Liver (tissue), 9 donors: ENCODE results near the gene ZFYVE1. TPM values are rescaled to one million over a fixed set of nuclear protein-coding genes. Genes with fewer than 3 reads are reported as not detected.

ENCODE experiments used
- DNase-seq: peaks from one replicate; pipeline ENCODE4 v3.0.0-alpha.2; 2017; ENCODE audit warnings: low spot score
- H3K27ac ChIP-seq, 2 donors: one replicate each; pipeline ENCODE4 v1.7.0; 2013; ENCODE audit warnings: inconsistent platforms in 2 of 2, low read length in 2 of 2, control low read depth in 1 of 2, low read depth in 1 of 2, mild to moderate bottlenecking in 1 of 2
- H3K27me3 ChIP-seq, 4 donors: one replicate each; pipeline versions ENCODE4 v1.6.1 to v1.7.0; 2013; ENCODE audit warnings: low read length in 3 of 4, inconsistent platforms in 1 of 4, mild to moderate bottlenecking in 1 of 4, moderate library complexity in 1 of 4; ENCODE audit not compliant: control insufficient read depth in 4 of 4, insufficient read depth in 4 of 4
- H3K36me3 ChIP-seq, 4 donors: one replicate each; pipeline versions ENCODE4 v1.6.1 to v1.7.0; 2013; ENCODE audit warnings: low read length in 3 of 4, mild to moderate bottlenecking in 3 of 4, low read depth in 1 of 4, moderate library complexity in 1 of 4; ENCODE audit not compliant: control insufficient read depth in 4 of 4, insufficient read depth in 3 of 4
- H3K4me1 ChIP-seq, 4 donors: one replicate each; pipeline versions ENCODE4 v1.6.1 to v1.7.0; 2013; ENCODE audit warnings: low read length in 3 of 4, mild to moderate bottlenecking in 3 of 4, moderate library complexity in 1 of 4; ENCODE audit not compliant: control insufficient read depth in 4 of 4, insufficient read depth in 4 of 4
- H3K4me3 ChIP-seq, 3 donors: one replicate each; pipeline versions ENCODE4 v1.6.1 to v1.7.0; 2013; ENCODE audit warnings: low read length in 3 of 3, control low read depth in 1 of 3, low read depth in 1 of 3, mild to moderate bottlenecking in 1 of 3
- H3K9ac ChIP-seq, 2 donors: one replicate each; pipeline ENCODE4 v1.7.0; 2013; ENCODE audit warnings: low read length in 2 of 2, mild to moderate bottlenecking in 2 of 2, moderate library complexity in 2 of 2, control low read depth in 1 of 2, low read depth in 1 of 2
- H3K9me3 ChIP-seq, 4 donors: one replicate each; pipeline versions ENCODE4 v1.6.1 to v1.7.0; 2013; ENCODE audit warnings: low read length in 3 of 4; ENCODE audit not compliant: control insufficient read depth in 4 of 4
- FOXA1 ChIP-seq: IDR thresholded peaks from 2 replicates; pipeline ENCODE4 v1.6.1; 2016; ENCODE audit warnings: antibody characterized with exemption
- FOXA2 ChIP-seq: IDR thresholded peaks from 2 replicates; pipeline ENCODE4 v1.6.1; 2016; ENCODE audit warnings: antibody characterized with exemption
- HNF4A ChIP-seq, 2 donors: conservative IDR thresholded peaks; 2 replicates each; pipeline ENCODE4 v1.6.1; 2016; ENCODE audit warnings: antibody characterized with exemption in 2 of 2, mild to moderate bottlenecking in 2 of 2
- HNF4G ChIP-seq: IDR thresholded peaks from 2 replicates; pipeline ENCODE4 v1.6.1; 2016; ENCODE audit warnings: antibody characterized with exemption
- NR2F2 ChIP-seq: IDR thresholded peaks from 2 replicates; pipeline ENCODE4 v1.6.1; 2016; ENCODE audit warnings: antibody characterized with exemption
- RAD21 ChIP-seq, 2 donors: IDR thresholded peaks; 2 replicates each; pipeline ENCODE4 v1.6.1; 2016; ENCODE audit warnings: antibody characterized with exemption in 2 of 2, mild to moderate bottlenecking in 2 of 2
- SP1 ChIP-seq: IDR thresholded peaks from 2 replicates; pipeline ENCODE4 v1.6.1; 2018; ENCODE audit warnings: antibody characterized with exemption, mild to moderate bottlenecking
- TAF1 ChIP-seq: conservative IDR thresholded peaks from 2 replicates; pipeline ENCODE4 v1.6.1; 2016; ENCODE audit warnings: antibody characterized with exemption, mild to moderate bottlenecking
- YY1 ChIP-seq: IDR thresholded peaks from 2 replicates; pipeline ENCODE4 v1.6.1; 2016; ENCODE audit warnings: antibody characterized with exemption, mild to moderate bottlenecking
- WGBS: extraction: QIAGEN DNeasy Blood & Tissue Kit; methylation state at CpG from one replicate; pipeline ENCODE4 v1.1.7; 2013; 5-methylcytosine and 5-hydroxymethylcytosine counted together
- polyA plus RNA-seq, 2 donors: library from polyadenylated mRNA; stranded (reverse) in 1 of 2; unstranded in 1 of 2; fragments of 200-250 nt in 1 of 2; fragments of >200 nt in 1 of 2; fragmentation: Nextera tagmentation in 1 of 2; extraction: Ambion mirVana in 1 of 2; gene quantifications; one replicate each; pipeline versions ENCODE4 v1.2.1 to v1.2.3, GENCODE V29; 2013 to 2015
- total RNA-seq, 2 donors: library from RNA; depleted of rRNA; stranded (reverse); fragments of >200 nt; gene quantifications; one replicate each; pipeline ENCODE4 v1.2.3, GENCODE V29; 2014
- TF ChIP-seq, protein P1 (sequence below): IDR thresholded peaks from 2 replicates; pipeline ENCODE4 v1.6.1; 2016; ENCODE audit warnings: antibody characterized with exemption
- TF ChIP-seq, protein P2 (sequence below): IDR thresholded peaks from 2 replicates; pipeline ENCODE4 v1.6.1; 2016; ENCODE audit warnings: antibody characterized with exemption
- TF ChIP-seq, protein P3 (sequence below): IDR thresholded peaks from 2 replicates; pipeline ENCODE4 v1.6.1; 2016; ENCODE audit warnings: antibody characterized with exemption, mild to moderate bottlenecking
- TF ChIP-seq, protein P4 (sequence below): fragments of 150-350 bp; IDR thresholded peaks from 2 replicates; pipeline ENCODE4 v1.5.1; 2017; ENCODE audit warnings: improper control_type of control experiment, low read depth, low read length; ENCODE audit not compliant: missing input control
- TF ChIP-seq, protein P5 (sequence below): IDR thresholded peaks from 2 replicates; pipeline ENCODE4 v1.6.1; 2016; ENCODE audit warnings: antibody characterized with exemption
- donor health status: healthy.
- donor health status: healthy.
- donor health status: healthy.
- donor health status: healthy.
- donor health status: healthy.

ZFYVE1 gene
- total and polyA plus RNA-seq, 4 donors: 5.8 to 13.5 (median 7.9) TPM

DNA sequence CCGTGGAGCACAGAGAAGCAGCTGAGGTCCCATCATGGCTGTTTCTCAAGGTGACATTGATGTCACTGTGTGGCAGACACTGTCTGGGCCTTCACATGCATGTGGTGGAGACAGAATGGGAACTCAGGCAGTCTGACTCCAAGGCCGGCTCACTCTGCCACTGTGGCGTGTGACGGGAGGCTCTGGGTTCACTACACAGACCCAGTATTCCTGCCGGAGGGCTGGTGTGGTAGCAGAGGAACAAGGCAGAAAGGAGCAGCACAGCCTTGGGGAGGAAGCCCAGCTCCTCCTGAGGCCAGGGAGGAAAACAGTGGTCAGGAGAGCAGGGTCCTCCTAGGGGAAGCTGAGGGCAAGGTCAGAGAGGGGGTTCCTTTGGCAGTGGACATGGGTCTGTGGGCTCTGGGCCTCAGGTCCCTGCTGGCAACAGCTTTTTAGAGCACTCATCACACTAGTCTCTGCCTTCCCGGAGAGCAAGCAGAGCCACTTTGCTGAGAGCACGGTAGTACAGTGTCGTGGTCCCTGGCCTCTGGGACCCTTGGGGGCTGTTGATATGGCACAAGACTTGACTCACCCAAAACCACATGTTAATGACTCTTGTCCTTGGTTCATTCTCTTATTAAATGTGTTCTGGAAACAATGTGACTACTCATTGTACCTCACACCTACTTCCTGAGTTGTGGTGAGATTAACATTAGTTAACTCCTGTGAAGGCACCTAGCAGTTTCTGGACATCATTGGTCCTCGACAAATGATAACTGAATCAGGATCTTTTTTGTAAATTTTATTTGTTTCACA, 79.3 kb downstream of the ZFYVE1 start:
- no peak overlapping the region for H3K27ac ChIP-seq
- no peak overlapping the region for H3K4me3 ChIP-seq
- H3K9me3 ChIP-seq: no peaks in the 10 kb centered on the region
- H3K9ac ChIP-seq: no peak overlapping the region
- H3K27me3 ChIP-seq: no peaks in the 10 kb centered on the region
- no peaks in the 10 kb centered on the region for H3K4me1 ChIP-seq
- H3K36me3 ChIP-seq: peaks cover 0 to 39% (median 12%) of the 10 kb centered on the region in 4 donors
- 95% methylated on average over 9 of the region's 9 CpGs for WGBS
- no peak for DNase-seq
- TF ChIP-seq, protein P1, sequence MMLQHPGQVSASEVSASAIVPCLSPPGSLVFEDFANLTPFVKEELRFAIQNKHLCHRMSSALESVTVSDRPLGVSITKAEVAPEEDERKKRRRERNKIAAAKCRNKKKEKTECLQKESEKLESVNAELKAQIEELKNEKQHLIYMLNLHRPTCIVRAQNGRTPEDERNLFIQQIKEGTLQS: no peak
- TF ChIP-seq NR2F2: no peak
- TF ChIP-seq, protein P2, sequence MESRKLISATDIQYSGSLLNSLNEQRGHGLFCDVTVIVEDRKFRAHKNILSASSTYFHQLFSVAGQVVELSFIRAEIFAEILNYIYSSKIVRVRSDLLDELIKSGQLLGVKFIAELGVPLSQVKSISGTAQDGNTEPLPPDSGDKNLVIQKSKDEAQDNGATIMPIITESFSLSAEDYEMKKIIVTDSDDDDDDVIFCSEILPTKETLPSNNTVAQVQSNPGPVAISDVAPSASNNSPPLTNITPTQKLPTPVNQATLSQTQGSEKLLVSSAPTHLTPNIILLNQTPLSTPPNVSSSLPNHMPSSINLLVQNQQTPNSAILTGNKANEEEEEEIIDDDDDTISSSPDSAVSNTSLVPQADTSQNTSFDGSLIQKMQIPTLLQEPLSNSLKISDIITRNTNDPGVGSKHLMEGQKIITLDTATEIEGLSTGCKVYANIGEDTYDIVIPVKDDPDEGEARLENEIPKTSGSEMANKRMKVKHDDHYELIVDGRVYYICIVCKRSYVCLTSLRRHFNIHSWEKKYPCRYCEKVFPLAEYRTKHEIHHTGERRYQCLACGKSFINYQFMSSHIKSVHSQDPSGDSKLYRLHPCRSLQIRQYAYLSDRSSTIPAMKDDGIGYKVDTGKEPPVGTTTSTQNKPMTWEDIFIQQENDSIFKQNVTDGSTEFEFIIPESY: no peak
- TF ChIP-seq YY1: no peak
- no peak for TF ChIP-seq SP1
- no peak for TF ChIP-seq RAD21 (IDR thresholded peaks at IDR 0.05)
- TF ChIP-seq HNF4G: no peak
- TF ChIP-seq TAF1: no peak
- no peak for TF ChIP-seq FOXA1
- TF ChIP-seq HNF4A (conservative IDR thresholded peaks at IDR 0.05): no peak
- no peak for TF ChIP-seq FOXA2
- TF ChIP-seq, protein P3, sequence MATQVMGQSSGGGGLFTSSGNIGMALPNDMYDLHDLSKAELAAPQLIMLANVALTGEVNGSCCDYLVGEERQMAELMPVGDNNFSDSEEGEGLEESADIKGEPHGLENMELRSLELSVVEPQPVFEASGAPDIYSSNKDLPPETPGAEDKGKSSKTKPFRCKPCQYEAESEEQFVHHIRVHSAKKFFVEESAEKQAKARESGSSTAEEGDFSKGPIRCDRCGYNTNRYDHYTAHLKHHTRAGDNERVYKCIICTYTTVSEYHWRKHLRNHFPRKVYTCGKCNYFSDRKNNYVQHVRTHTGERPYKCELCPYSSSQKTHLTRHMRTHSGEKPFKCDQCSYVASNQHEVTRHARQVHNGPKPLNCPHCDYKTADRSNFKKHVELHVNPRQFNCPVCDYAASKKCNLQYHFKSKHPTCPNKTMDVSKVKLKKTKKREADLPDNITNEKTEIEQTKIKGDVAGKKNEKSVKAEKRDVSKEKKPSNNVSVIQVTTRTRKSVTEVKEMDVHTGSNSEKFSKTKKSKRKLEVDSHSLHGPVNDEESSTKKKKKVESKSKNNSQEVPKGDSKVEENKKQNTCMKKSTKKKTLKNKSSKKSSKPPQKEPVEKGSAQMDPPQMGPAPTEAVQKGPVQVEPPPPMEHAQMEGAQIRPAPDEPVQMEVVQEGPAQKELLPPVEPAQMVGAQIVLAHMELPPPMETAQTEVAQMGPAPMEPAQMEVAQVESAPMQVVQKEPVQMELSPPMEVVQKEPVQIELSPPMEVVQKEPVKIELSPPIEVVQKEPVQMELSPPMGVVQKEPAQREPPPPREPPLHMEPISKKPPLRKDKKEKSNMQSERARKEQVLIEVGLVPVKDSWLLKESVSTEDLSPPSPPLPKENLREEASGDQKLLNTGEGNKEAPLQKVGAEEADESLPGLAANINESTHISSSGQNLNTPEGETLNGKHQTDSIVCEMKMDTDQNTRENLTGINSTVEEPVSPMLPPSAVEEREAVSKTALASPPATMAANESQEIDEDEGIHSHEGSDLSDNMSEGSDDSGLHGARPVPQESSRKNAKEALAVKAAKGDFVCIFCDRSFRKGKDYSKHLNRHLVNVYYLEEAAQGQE: no peak
- TF ChIP-seq, protein P4, sequence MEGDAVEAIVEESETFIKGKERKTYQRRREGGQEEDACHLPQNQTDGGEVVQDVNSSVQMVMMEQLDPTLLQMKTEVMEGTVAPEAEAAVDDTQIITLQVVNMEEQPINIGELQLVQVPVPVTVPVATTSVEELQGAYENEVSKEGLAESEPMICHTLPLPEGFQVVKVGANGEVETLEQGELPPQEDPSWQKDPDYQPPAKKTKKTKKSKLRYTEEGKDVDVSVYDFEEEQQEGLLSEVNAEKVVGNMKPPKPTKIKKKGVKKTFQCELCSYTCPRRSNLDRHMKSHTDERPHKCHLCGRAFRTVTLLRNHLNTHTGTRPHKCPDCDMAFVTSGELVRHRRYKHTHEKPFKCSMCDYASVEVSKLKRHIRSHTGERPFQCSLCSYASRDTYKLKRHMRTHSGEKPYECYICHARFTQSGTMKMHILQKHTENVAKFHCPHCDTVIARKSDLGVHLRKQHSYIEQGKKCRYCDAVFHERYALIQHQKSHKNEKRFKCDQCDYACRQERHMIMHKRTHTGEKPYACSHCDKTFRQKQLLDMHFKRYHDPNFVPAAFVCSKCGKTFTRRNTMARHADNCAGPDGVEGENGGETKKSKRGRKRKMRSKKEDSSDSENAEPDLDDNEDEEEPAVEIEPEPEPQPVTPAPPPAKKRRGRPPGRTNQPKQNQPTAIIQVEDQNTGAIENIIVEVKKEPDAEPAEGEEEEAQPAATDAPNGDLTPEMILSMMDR: no peak
- TF ChIP-seq, protein P5, sequence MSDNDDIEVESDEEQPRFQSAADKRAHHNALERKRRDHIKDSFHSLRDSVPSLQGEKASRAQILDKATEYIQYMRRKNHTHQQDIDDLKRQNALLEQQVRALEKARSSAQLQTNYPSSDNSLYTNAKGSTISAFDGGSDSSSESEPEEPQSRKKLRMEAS: no peak

DNA sequence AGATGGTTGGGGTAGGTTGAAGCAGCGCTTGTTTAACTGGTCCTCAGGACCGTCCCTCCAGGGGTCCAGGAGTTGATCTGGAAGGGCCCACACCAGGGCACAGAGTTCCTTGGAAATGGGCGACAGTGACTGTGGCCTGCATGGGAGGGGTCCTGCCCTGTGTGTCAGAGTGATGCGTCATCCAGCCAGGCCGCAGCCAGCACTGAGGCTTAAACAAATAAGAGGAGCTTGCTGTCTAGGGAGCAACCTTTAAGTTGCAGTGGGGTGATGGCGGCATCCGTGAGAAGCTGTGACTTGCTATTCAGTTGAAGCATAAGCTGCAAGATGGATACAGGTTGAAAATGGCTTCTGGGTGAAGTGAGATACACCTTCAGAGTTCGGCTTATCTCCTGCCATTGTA, 80.4 kb downstream of the ZFYVE1 start:
- no peaks in the 10 kb centered on the region for H3K27me3 ChIP-seq
- no peak overlapping the region for H3K9ac ChIP-seq
- H3K9me3 ChIP-seq: no peaks in the 10 kb centered on the region
- no peak overlapping the region for H3K27ac ChIP-seq
- peaks cover 0 to 44% (median 19%) of the 10 kb centered on the region in 4 donors for H3K36me3 ChIP-seq
- WGBS: 97% methylated on average over 8 of the region's 8 CpGs
- no peak overlapping the region for H3K4me3 ChIP-seq
- H3K4me1 ChIP-seq: no peaks in the 10 kb centered on the region
- no peak for TF ChIP-seq FOXA2
- no peak for DNase-seq
